HG03066 (cell line): ENCODE data around the gene MAPK13.
A peak's percentile ranks its signal among the peaks of the same experiment; 100 is the strongest.
"Not testable (repeated sequence)": the region's sequence is repeated elsewhere in the genome, so short reads cannot be mapped to it uniquely, and the experiment has no call there.

ENCODE experiments used
- ATAC-seq: cut with Tn5 transposase; IDR thresholded peaks from one replicate; pipeline ENCODE4 v1.9.1; 2021; ENCODE audit warnings: low read depth; ENCODE audit not compliant: unreplicated experiment

The MAPK13 gene

GRCh38 chr6:36114798-36115408 is 15.4 kb upstream of the MAPK13 start:
- no peak for ATAC-seq

- no peak for ATAC-seq
These were observed 14.9 kb upstream of the MAPK13 start for GRCh38 chr6:36115412-36115811.

GRCh38 chr6:36116066-36116864 is 14.0 kb upstream of the MAPK13 start:
- no peak for ATAC-seq

GRCh38 chr6:36116943-36117342 is 13.4 kb upstream of the MAPK13 start:
- no peak for ATAC-seq

GRCh38 chr6:36117658-36118549 is 12.4 kb upstream of the MAPK13 start:
- ATAC-seq: no peak

GRCh38 chr6:36118550-36119107 is 11.7 kb upstream of the MAPK13 start:
- no peak for ATAC-seq

GRCh38 chr6:36119209-36119608 is 11.1 kb upstream of the MAPK13 start:
- no peak for ATAC-seq

GRCh38 chr6:36120018-36120417 is 10.3 kb upstream of the MAPK13 start:
- ATAC-seq: no peak

GRCh38 chr6:36120539-36120938 is 9.8 kb upstream of the MAPK13 start:
- no peak for ATAC-seq

- no peak for ATAC-seq
These were observed 9.1 kb upstream of the MAPK13 start for GRCh38 chr6:36120979-36121786.

GRCh38 chr6:36121787-36122494 is 8.4 kb upstream of the MAPK13 start:
- ATAC-seq: no peak

- no peak for ATAC-seq
These were observed 7.6 kb upstream of the MAPK13 start for GRCh38 chr6:36122495-36123269.

- peak; percentile 78 for ATAC-seq
These were observed 6.8 kb upstream of the MAPK13 start for GRCh38 chr6:36123270-36124139.

- ATAC-seq: not testable (repeated sequence)
These were observed 6.0 kb upstream of the MAPK13 start for GRCh38 chr6:36124346-36124745.

- no peak for ATAC-seq
These were observed 5.4 kb upstream of the MAPK13 start for GRCh38 chr6:36124881-36125280.

- no peak for ATAC-seq
These were observed 4.7 kb upstream of the MAPK13 start for GRCh38 chr6:36125575-36125974.

- ATAC-seq: no peak
These were observed 4.2 kb upstream of the MAPK13 start for GRCh38 chr6:36126121-36126520.
